ENCODE measurements around the gene RCSD1. TPM values are rescaled to one million over a fixed set of nuclear protein-coding genes. Genes with fewer than 3 reads are reported as not detected.
A peak's percentile ranks its signal among the peaks of the same experiment; 100 is the strongest.

RCSD1 gene
- total RNA-seq, 4 donors from 2014 or later: 16.8 to 19.0 (median 18.5) TPM

DNA sequence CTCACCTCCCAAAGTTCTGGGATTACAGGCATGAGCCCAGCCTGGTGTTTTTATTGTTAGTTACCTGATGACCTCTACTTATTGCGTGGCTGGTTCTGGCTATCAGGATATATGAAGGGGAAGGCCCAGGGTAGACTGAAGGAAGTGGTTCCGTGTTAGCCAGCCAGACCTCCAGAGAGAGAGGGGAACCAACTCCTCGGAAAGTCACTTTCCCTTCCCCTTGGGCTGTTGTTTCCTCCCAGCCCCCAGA, 2.5 kb upstream of the RCSD1 start:
- Histone ChIP-seq H3K27me3 (no peaks in the 10 kb centered on the region), H3K36me3 (no peaks in the 10 kb centered on the region), H3K4me3 (no peak overlapping the region), H3K9me3 (no peaks in the 10 kb centered on the region), H3K27ac (replicated peaks in 1 of 4) (peak overlapping the region in 3 of 4 donors; percentile 9 to 35 (median 11)), H3K4me1 (peaks cover 36 to 49% (median 42%) of the 10 kb centered on the region in 4 donors)
- 92% methylated on average over 3 of the region's 3 CpGs for WGBS
- DNase-seq (ENCODE audit: extremely low spot score): no peak
- TF ChIP-seq POLR2A (IDR thresholded peaks at IDR 0.05; ENCODE audit: low read depth) (no peak), POLR2AphosphoS5 (IDR thresholded peaks at IDR 0.05) (no peak), EP300 (IDR thresholded peaks at IDR 0.05) (no peak)
- TF ChIP-seq, protein P1, sequence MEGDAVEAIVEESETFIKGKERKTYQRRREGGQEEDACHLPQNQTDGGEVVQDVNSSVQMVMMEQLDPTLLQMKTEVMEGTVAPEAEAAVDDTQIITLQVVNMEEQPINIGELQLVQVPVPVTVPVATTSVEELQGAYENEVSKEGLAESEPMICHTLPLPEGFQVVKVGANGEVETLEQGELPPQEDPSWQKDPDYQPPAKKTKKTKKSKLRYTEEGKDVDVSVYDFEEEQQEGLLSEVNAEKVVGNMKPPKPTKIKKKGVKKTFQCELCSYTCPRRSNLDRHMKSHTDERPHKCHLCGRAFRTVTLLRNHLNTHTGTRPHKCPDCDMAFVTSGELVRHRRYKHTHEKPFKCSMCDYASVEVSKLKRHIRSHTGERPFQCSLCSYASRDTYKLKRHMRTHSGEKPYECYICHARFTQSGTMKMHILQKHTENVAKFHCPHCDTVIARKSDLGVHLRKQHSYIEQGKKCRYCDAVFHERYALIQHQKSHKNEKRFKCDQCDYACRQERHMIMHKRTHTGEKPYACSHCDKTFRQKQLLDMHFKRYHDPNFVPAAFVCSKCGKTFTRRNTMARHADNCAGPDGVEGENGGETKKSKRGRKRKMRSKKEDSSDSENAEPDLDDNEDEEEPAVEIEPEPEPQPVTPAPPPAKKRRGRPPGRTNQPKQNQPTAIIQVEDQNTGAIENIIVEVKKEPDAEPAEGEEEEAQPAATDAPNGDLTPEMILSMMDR (IDR thresholded peaks at IDR 0.05): no peak
- intact Hi-C loops (cut with DNase I): no loop called here

- TF ChIP-seq EP300 (IDR thresholded peaks at IDR 0.05): no peak
- no peak for TF ChIP-seq POLR2A (IDR thresholded peaks at IDR 0.05; ENCODE audit: low read depth)
- TF ChIP-seq, protein P1 (IDR thresholded peaks at IDR 0.05): no peak
- TF ChIP-seq POLR2AphosphoS5 (IDR thresholded peaks at IDR 0.05): no peak
- DNase-seq (ENCODE audit: extremely low spot score): no peak
- 77% methylated on average over 8 of the region's 10 CpGs for WGBS
- H3K36me3 ChIP-seq: no peaks in the 10 kb centered on the region
- H3K27me3 ChIP-seq: no peaks in the 10 kb centered on the region
- H3K9me3 ChIP-seq: no peaks in the 10 kb centered on the region
- peaks cover 39 to 52% (median 46%) of the 10 kb centered on the region in 4 donors for H3K4me1 ChIP-seq
- H3K27ac ChIP-seq (replicated peaks in 1 of 4): peak overlapping the region in 3 of 4 donors; percentile 11 to 82 (median 35)
- H3K4me3 ChIP-seq: no peak overlapping the region
- intact Hi-C loops (cut with DNase I): no loop called here
Observed at GRCh38 chr1:167627865-167628641, 2.0 kb upstream of the RCSD1 start.

GRCh38 chr1:167628741-167629515, 1.1 kb upstream of the RCSD1 start:
- Histone ChIP-seq H3K27me3 (no peaks in the 10 kb centered on the region), H3K27ac (replicated peaks in 1 of 4) (peak overlapping the region; percentile 76 to 85 (median 82)), H3K9me3 (no peaks in the 10 kb centered on the region), H3K4me1 (peaks cover 44 to 60% (median 53%) of the 10 kb centered on the region in 4 donors), H3K4me3 (no peak overlapping the region), H3K36me3 (no peaks in the 10 kb centered on the region)
- intact Hi-C loops (cut with DNase I): no loop called here
- TF ChIP-seq POLR2AphosphoS5 (IDR thresholded peaks at IDR 0.05) (no peak), POLR2A (IDR thresholded peaks at IDR 0.05; ENCODE audit: low read depth) (no peak), EP300 (IDR thresholded peaks at IDR 0.05) (no peak)
- TF ChIP-seq, protein P1 (IDR thresholded peaks at IDR 0.05): no peak
- WGBS: 79% methylated on average over 12 of the region's 12 CpGs
- no peak for DNase-seq (ENCODE audit: extremely low spot score)

DNA sequence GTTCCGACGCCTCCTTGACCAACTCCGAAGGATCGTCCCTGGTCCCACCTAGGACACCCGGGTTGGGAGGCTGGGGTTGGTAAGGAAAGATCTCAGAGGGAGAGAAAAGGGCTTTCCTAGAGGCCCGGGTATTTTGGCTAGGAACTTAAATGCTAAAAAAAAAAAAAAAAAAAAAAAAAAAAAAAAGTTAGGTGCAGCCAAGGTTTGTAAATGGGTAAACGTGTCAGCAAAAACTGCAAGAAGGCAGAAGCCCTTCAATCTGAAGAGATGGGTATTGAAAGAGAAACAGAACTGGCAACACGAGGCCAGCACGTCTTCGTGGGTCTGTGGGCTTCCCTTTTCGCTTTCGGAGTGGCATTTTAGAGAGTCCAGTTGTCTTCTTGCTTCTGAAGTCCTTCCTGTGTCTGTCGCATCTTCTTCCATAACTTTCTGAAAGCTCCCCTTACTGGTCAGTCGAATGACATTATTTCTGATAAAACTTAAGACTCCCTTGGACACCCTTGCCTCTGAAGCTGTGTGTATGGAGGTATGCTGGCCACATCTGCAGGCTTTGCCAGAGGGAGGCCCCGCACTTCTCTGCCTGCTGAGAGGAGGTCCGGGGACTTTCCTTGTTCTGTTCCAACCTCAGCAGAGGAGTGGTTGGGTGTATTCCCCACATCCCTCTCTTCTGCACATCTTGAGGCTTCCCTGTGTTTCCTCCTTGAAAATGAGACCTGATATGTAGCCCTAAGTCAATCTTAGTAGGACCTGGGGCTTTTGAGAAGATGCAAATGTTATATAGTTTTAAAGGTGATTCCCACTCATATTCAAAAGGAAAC, 745 bp downstream of the RCSD1 start:
- TF ChIP-seq, protein P1 (IDR thresholded peaks at IDR 0.05): no peak
- TF ChIP-seq EP300 (IDR thresholded peaks at IDR 0.05): no peak
- TF ChIP-seq POLR2AphosphoS5 (IDR thresholded peaks at IDR 0.05): no peak
- no peak for TF ChIP-seq POLR2A (IDR thresholded peaks at IDR 0.05; ENCODE audit: low read depth)
- no peaks in the 10 kb centered on the region for H3K36me3 ChIP-seq
- intact Hi-C loops (cut with DNase I): no loop called here
- H3K4me1 ChIP-seq: peaks cover 51 to 71% (median 65%) of the 10 kb centered on the region in 4 donors
- H3K27me3 ChIP-seq: no peaks in the 10 kb centered on the region
- H3K9me3 ChIP-seq: no peaks in the 10 kb centered on the region
- peak overlapping the region; percentile 65 to 84 (median 71) for H3K4me3 ChIP-seq
- H3K27ac ChIP-seq (replicated peaks in 1 of 4): peak overlapping the region; percentile 76 to 85 (median 82)
- no peak for DNase-seq (ENCODE audit: extremely low spot score)
- 19% methylated on average over 12 of the region's 16 CpGs for WGBS
